Stomach (tissue), 9 donors: ENCODE measurements around the gene ZNF438. TPM values are rescaled to one million over a fixed set of nuclear protein-coding genes. Genes with fewer than 3 reads are reported as not detected.

Experiments
- DNase-seq, 2 donors: peaks; one replicate each; pipeline versions ENCODE4 v3.0.0 to v3.0.0-alpha.2; 2013 to 2019
- H3K27ac ChIP-seq, 5 donors: fragments of 200-600 bp in 4 of 5; sonication (generic) in 4 of 5; one replicate each; pipeline ENCODE4 v1.5.1; 2013 to 2019; ENCODE audit warnings: mild to moderate bottlenecking in 1 of 5, moderate library complexity in 1 of 5
- H3K27me3 ChIP-seq, 3 donors: fragments of 200-600 bp; sonication (generic); one replicate each; pipeline ENCODE4 v1.5.1; 2017 to 2019; ENCODE audit warnings: mixed run types in 1 of 3
- H3K36me3 ChIP-seq, 4 donors: fragments of 200-600 bp; sonication (generic); 1 replicate in 3 of 4; 2 replicates in 1 of 4; pipeline ENCODE4 v1.5.1; 2016 to 2019
- H3K4me1 ChIP-seq, 4 donors: fragments of 200-600 bp; sonication (generic); one replicate each; pipeline ENCODE4 v1.5.1; 2016 to 2019
- H3K4me3 ChIP-seq, 4 donors: fragments of 200-600 bp; sonication (generic) in 3 of 4; one replicate each; pipeline ENCODE4 v1.5.1; 2016 to 2019; ENCODE audit warnings: mild to moderate bottlenecking in 1 of 4
- H3K9me3 ChIP-seq, 4 donors: fragments of 200-600 bp; sonication (generic); one replicate each; pipeline ENCODE4 v1.5.1; 2016 to 2019
- CTCF ChIP-seq, 7 experiments: fragments of 450-650 bp in 4 of 7; fragments of 200-600 bp in 3 of 7; sonication (generic) in 3 of 7; IDR thresholded peaks; one replicate each; pipeline ENCODE4 v1.5.1; 2016 to 2019; ENCODE audit warnings: antibody characterized with exemption in 7 of 7, control low read depth in 2 of 7, mild to moderate bottlenecking in 1 of 7
- EP300 ChIP-seq: sonication (generic); formaldehyde crosslinking; IDR thresholded peaks from one replicate; pipeline ENCODE4 v1.6.1; 2017; ENCODE audit warnings: antibody characterized with exemption
- POLR2A ChIP-seq, 4 donors: fragments of 450-650 bp; IDR thresholded peaks; one replicate each; pipeline ENCODE4 v1.6.1; 2016; ENCODE audit warnings: antibody characterized with exemption in 4 of 4, control low read depth in 2 of 4, mild to moderate bottlenecking in 1 of 4, moderate library complexity in 1 of 4
- POLR2AphosphoS5 ChIP-seq, 3 donors: sonication (generic); formaldehyde crosslinking; IDR thresholded peaks; one replicate each; pipeline ENCODE4 v1.6.1; 2016; ENCODE audit warnings: antibody characterized with exemption in 3 of 3
- WGBS, 5 donors: extraction: QIAGEN DNeasy Blood & Tissue Kit in 3 of 5; methylation state at CpG; one replicate each; pipeline versions ENCODE4 v1.1.5 to v1.1.7; 2013 to 2018; 5-methylcytosine and 5-hydroxymethylcytosine counted together
- intact Hi-C: fragments of 100-400 bp; cut with DNase I; formaldehyde crosslinking; loops from one replicate; pipeline ENCODE4 v1.15.1; 2023; ENCODE audit warnings: low total_unique reads
- polyA plus RNA-seq, 3 donors: library from polyadenylated mRNA; stranded (reverse); fragments of 200-250 nt; gene quantifications; one replicate each; pipeline ENCODE4 v1.2.3, GENCODE V29; 2013
- total RNA-seq, 5 donors: library from RNA; depleted of rRNA; stranded (reverse); fragments of >200 nt; gene quantifications; one replicate each; pipeline versions ENCODE4 v1.1.0 to v1.2.3, GENCODE V29; 2014 to 2016
- donor health status: healthy with polysubstance abuse.
- donor health status: Bipolar disorder and iron deficiency.
- donor health status: healthy.

ZNF438 gene
- total and polyA plus RNA-seq, 8 donors = 3.5 to 37.9 (median 5.4) TPM; not detected in 1

DNA sequence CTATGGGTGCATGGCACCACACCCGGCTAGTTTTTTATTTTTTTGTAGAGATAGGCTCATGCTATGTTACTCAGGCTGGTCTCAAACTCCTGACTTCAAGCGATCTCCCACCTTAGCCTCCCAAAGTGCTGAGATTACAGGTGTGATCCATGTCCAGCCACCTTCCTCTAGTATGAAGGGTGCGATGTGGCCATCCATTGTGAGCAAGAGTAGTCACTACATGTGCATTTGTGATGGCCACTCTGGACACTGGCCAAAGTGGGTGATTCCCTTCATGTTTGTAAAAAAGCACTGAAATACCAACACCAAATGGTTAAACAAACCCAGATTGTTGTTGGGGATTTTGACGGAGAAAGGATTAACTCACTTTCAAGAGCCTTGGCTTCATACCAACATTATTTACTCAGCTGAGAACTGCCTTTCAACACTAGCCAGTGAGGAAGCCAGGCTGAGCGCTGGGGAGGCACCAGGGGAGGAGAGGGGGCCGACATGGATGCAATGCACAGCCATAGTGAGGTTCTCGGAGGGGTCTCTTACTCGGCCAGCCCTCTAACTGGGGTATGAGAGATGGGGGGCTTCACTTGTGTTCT is 204.0 kb downstream of the ZNF438 start:
- Histone ChIP-seq H3K36me3 (no peaks in the 10 kb centered on the region), H3K4me1 (peaks cover 0 to 20% (median 11%) of the 10 kb centered on the region in 4 donors), H3K27ac (no peak overlapping the region), H3K4me3 (no peak overlapping the region), H3K9me3 (no peaks in the 10 kb centered on the region), H3K27me3 (no peaks in the 10 kb centered on the region)
- peak in 1 of 2 donors; percentile 69 for DNase-seq
- intact Hi-C loops = no loop called here
- TF ChIP-seq POLR2A (IDR thresholded peaks at IDR 0.05) (no peak), EP300 (no peak), CTCF (IDR thresholded peaks at IDR 0.05) (no peak), POLR2AphosphoS5 (IDR thresholded peaks at IDR 0.05) (no peak)
- 53 to 62% (median 56%) methylated on average over 8 of the region's 8 CpGs for WGBS, 5 donors

- no peak for DNase-seq
- Histone ChIP-seq H3K27ac (no peak overlapping the region), H3K36me3 (no peaks in the 10 kb centered on the region), H3K9me3 (no peaks in the 10 kb centered on the region), H3K27me3 (no peaks in the 10 kb centered on the region), H3K4me3 (no peak overlapping the region), H3K4me1 (peaks cover 1 to 23% (median 14%) of the 10 kb centered on the region in 4 donors)
- TF ChIP-seq POLR2A (IDR thresholded peaks at IDR 0.05) = no peak
- no peak for TF ChIP-seq EP300
- no peak for TF ChIP-seq CTCF (IDR thresholded peaks at IDR 0.05)
- TF ChIP-seq POLR2AphosphoS5 (IDR thresholded peaks at IDR 0.05) = no peak
- intact Hi-C loops = no loop called here
- 81 to 96% (median 94%) methylated on average over 4 of the region's 4 CpGs for WGBS, 5 donors
These were observed 205.0 kb downstream of the ZNF438 start for GRCh38 chr10:30826679-30827078.

DNA sequence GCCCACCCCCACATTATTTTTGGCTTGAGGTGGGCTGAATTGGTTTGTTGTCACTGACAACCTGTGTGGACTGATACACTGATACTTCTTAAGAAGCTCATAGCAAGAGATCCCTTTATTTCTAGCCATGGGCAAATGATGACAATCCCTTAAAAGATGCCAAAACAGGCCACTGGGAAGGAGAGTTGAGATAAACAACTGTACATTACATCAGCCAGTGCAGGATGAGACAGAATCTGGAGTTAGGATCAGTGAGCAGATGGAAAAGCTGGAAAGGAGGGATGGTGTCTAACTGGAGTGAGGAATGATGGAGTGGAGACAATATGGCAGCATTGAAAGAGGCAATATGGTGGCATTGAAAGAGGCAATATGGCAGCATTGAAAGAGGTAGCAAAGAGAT is 206.2 kb downstream of the ZNF438 start:
- H3K4me1 ChIP-seq = peaks cover 5 to 35% (median 24%) of the 10 kb centered on the region in 4 donors
- no peaks in the 10 kb centered on the region for H3K9me3 ChIP-seq
- no peak for TF ChIP-seq POLR2AphosphoS5 (IDR thresholded peaks at IDR 0.05)
- no peak for TF ChIP-seq CTCF (IDR thresholded peaks at IDR 0.05)
- TF ChIP-seq POLR2A (IDR thresholded peaks at IDR 0.05) = no peak
- no peak for TF ChIP-seq EP300
- intact Hi-C loops = no loop called here
- H3K27ac ChIP-seq = no peak overlapping the region
- H3K4me3 ChIP-seq = no peak overlapping the region
- no peaks in the 10 kb centered on the region for H3K36me3 ChIP-seq
- DNase-seq = no peak
- no peaks in the 10 kb centered on the region for H3K27me3 ChIP-seq

DNA sequence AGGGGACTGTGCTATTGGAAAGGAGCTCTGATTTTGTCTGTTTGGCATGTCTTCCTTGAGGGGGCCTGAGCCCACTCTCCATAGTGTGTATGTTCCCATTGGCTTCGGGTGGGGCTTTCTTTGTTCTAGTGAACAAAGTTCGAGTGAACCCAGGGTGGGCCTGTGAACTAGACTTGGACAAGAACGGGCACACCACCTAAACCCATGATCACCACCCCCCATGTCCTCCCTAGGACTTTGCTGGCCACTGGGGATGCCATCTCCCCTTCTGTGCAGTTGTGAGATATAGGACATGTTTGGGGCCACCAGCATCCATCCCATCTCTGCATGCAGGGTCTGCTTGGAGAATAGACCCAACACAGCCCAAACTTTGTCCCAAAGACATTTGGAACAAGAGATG is 206.6 kb downstream of the ZNF438 start:
- intact Hi-C loops = no loop called here
- Histone ChIP-seq H3K4me1 (peaks cover 5 to 39% (median 26%) of the 10 kb centered on the region in 4 donors), H3K36me3 (no peaks in the 10 kb centered on the region), H3K4me3 (no peak overlapping the region), H3K27ac (no peak overlapping the region), H3K27me3 (no peaks in the 10 kb centered on the region), H3K9me3 (no peaks in the 10 kb centered on the region)
- WGBS, 5 donors = 90 to 100% (median 96%) methylated on average over 3 of the region's 3 CpGs
- no peak for DNase-seq
- no peak for TF ChIP-seq CTCF (IDR thresholded peaks at IDR 0.05)
- TF ChIP-seq EP300 = no peak
- no peak for TF ChIP-seq POLR2AphosphoS5 (IDR thresholded peaks at IDR 0.05)
- TF ChIP-seq POLR2A (IDR thresholded peaks at IDR 0.05) = no peak
